Heart right ventricle (tissue), 16 donors: Measurements from ENCODE around the gene UBAC2. TPM values are rescaled to one million over a fixed set of nuclear protein-coding genes. Genes with fewer than 3 reads are reported as not detected.

Experiments
- ATAC-seq, 8 donors: fragments of 200-7000 bp; cut with Tn5 transposase; one replicate each; pipeline ENCODE4 v1.9.1; 2020; ENCODE audit warnings: mild to moderate bottlenecking in 8 of 8, moderate library complexity in 8 of 8, moderate number of reproducible peaks in 1 of 8
- DNase-seq, 2 donors: peaks; one replicate each; pipeline ENCODE4 v3.0.0-alpha.2; 2020
- H3K27ac ChIP-seq, 10 donors: fragments of 200-600 bp; sonication (generic) in 2 of 10; one replicate each; pipeline versions ENCODE4 v1.5.0 to v1.8.0; 2020 to 2022; ENCODE audit warnings: mild to moderate bottlenecking in 3 of 10
- H3K27me3 ChIP-seq, 7 donors: fragments of 200-600 bp; one replicate each; pipeline ENCODE4 v1.8.0; 2021 to 2022; ENCODE audit warnings: mild to moderate bottlenecking in 2 of 7
- H3K36me3 ChIP-seq, 9 donors: fragments of 200-600 bp; sonication (generic) in 1 of 9; one replicate each; pipeline versions ENCODE4 v1.5.0 to v1.8.0; 2020 to 2022; ENCODE audit warnings: mild to moderate bottlenecking in 2 of 9
- H3K4me1 ChIP-seq, 9 donors: fragments of 200-600 bp; sonication (generic) in 1 of 9; one replicate each; pipeline versions ENCODE4 v1.5.0 to v1.8.0; 2020 to 2022; ENCODE audit warnings: mild to moderate bottlenecking in 4 of 9
- H3K4me3 ChIP-seq, 10 donors: fragments of 200-600 bp; sonication (generic) in 2 of 10; one replicate each; pipeline versions ENCODE4 v1.5.0 to v1.8.0; 2020 to 2022; ENCODE audit warnings: mild to moderate bottlenecking in 7 of 10, moderate library complexity in 2 of 10
- H3K9me3 ChIP-seq, 11 donors: fragments of 200-600 bp in 10 of 11; sonication (generic) in 2 of 11; one replicate each; pipeline versions ENCODE4 v1.5.0 to v1.8.0; 2013 to 2022; ENCODE audit warnings: mild to moderate bottlenecking in 2 of 11, control low read depth in 1 of 11, moderate library complexity in 1 of 11
- WGBS, 2 donors: extraction: QIAGEN DNeasy Blood & Tissue Kit; methylation state at CpG; one replicate each; pipeline ENCODE4 v1.1.7; 2013; ENCODE audit warnings: inconsistent platforms in 1 of 2; 5-methylcytosine and 5-hydroxymethylcytosine counted together
- intact Hi-C, 10 donors: fragments of 100-400 bp; cut with DNase I; formaldehyde crosslinking; loops; one replicate each; pipeline versions ENCODE4 v1.11.1 to v1.14.2; 2022
- polyA plus RNA-seq, 2 donors: library from polyadenylated mRNA; stranded (reverse); fragments of 200-250 nt; gene quantifications; one replicate each; pipeline ENCODE4 v1.2.3, GENCODE V29; 2013
- total RNA-seq, 10 donors: library from RNA; stranded (reverse); fragmentation: NEBNext Ultra II Directional in 3 of 10; extraction: Animal tissue kit (Norgen Biotek cat#: 25700) in 3 of 10; gene quantifications; one replicate each; pipeline versions ENCODE4 v1.2.1 to v1.2.4, GENCODE V29; 2021 to 2023
- TF ChIP-seq, protein P1 (sequence below), 9 donors: fragments of 200-600 bp; sonication (generic) in 2 of 9; IDR thresholded peaks; one replicate each; pipeline versions ENCODE4 v1.5.0 to v1.8.0; 2021 to 2022; ENCODE audit warnings: antibody characterized with exemption in 9 of 9, mild to moderate bottlenecking in 5 of 9, moderate library complexity in 1 of 9
- donor health status: Arrhythmogenic right ventricular cardiomyopathy.
- donor health status: ischemic (EF 13 %, LVEDD 7.1; RV severe dilation, severe dysfunction).
- donor health status: healthy with polysubstance abuse.
- donor health status: DM: no; HTN: yes; CAD: no.
- donor health status: DM: no; HTN: no; CAD: no.
- donor health status: ischemic (EF 25% LVEDD 6.9; RV normal size, moderate dysfunction).
- donor health status: ischemic (EF 25% LVEDD 5.7; RV mildly dilated, moderate dysfunction).
- donor health status: healthy.
- donor health status: DM: yes; HTN: yes; CAD: no.
- donor health status: Ischemic cardiomyopathy.
- donor health status: ischemic (EF 35%, LVEDD 5.7; RV mildly dilated, moderate dysfunction).
- donor health status: nonischemic (EF 11% LVEDD 7.7; RV severe dilation, severe dysfunction).
- donor health status: DM: yes; HTN: yes; CAD: no.
- donor health status: PGD.
- donor health status: ischemic (EF 29% LVEDD 5.4; RV normal size, mild dysfunction).
- donor health status: nonischemic (EF 23%, LVEDD 6.1; RV moderate dilation, normal function).

Gene UBAC2
- total and polyA plus RNA-seq, 12 donors: 31.8 to 60.4 (median 47.0) TPM

DNA sequence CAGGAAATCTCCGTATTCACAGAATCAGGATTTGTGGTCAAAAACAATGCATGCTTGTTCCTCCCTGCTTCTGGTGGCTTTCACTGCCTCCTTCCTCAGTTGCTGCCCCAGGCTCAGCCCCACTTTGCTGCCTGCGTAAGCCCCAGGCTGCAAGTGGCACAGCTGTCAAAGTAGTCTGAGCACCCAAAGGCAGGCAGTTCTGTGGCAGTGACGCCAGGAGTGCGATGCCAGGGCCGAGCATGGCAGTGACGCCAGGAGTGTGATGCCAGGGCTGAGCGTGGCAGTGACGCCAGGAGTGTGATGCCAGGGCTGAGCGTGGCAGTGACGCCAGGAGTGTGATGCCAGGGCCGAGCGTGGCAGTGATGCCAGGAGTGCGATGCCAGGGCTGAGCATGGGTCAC lies 183.8 kb downstream of the UBAC2 start:
- peak overlapping the region in 1 of 10 donors; percentile 29 for H3K27ac ChIP-seq
- H3K4me3 ChIP-seq: no peak overlapping the region
- intact Hi-C loops: no loop called here
- H3K27me3 ChIP-seq: no peaks in the 10 kb centered on the region
- DNase-seq: no peak
- ATAC-seq: no peak
- peaks cover 0 to 47% (median 7%) of the 10 kb centered on the region in 9 donors for H3K4me1 ChIP-seq
- 91 to 94% methylated on average over 13 of the region's 13 CpGs for WGBS, 2 donors
- TF ChIP-seq, protein P1, sequence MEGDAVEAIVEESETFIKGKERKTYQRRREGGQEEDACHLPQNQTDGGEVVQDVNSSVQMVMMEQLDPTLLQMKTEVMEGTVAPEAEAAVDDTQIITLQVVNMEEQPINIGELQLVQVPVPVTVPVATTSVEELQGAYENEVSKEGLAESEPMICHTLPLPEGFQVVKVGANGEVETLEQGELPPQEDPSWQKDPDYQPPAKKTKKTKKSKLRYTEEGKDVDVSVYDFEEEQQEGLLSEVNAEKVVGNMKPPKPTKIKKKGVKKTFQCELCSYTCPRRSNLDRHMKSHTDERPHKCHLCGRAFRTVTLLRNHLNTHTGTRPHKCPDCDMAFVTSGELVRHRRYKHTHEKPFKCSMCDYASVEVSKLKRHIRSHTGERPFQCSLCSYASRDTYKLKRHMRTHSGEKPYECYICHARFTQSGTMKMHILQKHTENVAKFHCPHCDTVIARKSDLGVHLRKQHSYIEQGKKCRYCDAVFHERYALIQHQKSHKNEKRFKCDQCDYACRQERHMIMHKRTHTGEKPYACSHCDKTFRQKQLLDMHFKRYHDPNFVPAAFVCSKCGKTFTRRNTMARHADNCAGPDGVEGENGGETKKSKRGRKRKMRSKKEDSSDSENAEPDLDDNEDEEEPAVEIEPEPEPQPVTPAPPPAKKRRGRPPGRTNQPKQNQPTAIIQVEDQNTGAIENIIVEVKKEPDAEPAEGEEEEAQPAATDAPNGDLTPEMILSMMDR (IDR thresholded peaks at IDR 0.05): no peak
- peaks cover 0 to 29% (median 13%) of the 10 kb centered on the region in 9 donors for H3K36me3 ChIP-seq
- H3K9me3 ChIP-seq: no peaks in the 10 kb centered on the region

DNA sequence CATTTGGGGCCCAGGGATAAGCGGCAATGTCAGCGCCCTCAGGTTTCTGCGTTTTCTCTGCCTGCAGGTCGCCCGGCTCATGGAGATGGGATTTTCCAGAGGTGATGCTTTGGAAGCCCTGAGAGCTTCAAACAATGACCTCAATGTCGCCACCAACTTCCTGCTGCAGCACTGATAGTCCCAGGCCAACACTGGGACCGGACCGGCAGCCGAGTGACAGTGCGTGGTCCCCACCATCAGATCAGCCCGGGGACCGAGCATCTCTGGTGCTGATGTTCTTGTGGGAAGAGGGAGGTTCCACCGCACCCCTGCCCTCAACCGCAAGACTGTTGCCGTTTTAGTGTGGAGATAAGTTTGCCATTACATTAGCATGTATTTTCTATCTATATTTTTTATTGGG lies 184.5 kb downstream of the UBAC2 start:
- intact Hi-C loops: loop anchor here in 1 of 10 donors (5.0 kb wide), 1 partner anchor 47 kb away; no protein-coding TSS in a partner anchor
- H3K36me3 ChIP-seq: peaks cover 0 to 29% (median 13%) of the 10 kb centered on the region in 9 donors
- TF ChIP-seq, protein P1 (IDR thresholded peaks at IDR 0.05): no peak
- H3K4me1 ChIP-seq: peaks cover 0 to 43% (median 7%) of the 10 kb centered on the region in 9 donors
- 95 to 96% methylated on average over 15 of the region's 15 CpGs for WGBS, 2 donors
- ATAC-seq (no peak), DNase-seq (no peak)
- no peak overlapping the region for H3K4me3 ChIP-seq
- H3K27me3 ChIP-seq: no peaks in the 10 kb centered on the region
- peak overlapping the region in 1 of 10 donors; percentile 29 for H3K27ac ChIP-seq
- no peaks in the 10 kb centered on the region for H3K9me3 ChIP-seq

DNA sequence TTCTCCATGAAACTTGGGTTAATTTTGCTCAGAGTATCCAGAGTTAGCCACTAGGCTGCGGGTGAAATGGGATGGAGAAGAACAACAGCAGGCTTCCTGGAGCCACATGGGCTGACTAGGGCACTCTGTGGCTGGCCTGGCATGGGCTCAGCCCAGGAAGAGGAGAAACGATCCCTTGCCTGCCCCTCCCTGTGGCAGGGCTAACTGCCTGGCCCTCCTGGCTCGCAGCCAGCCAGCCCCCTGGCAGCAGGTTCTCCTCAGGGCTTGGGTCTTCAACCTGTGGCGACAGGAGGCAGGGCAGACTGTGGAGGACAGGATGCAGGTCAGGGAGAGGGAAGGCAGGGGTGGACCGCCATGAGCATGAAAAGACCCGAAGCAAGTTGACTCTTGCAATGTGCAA lies 185.3 kb downstream of the UBAC2 start:
- Histone ChIP-seq H3K36me3 (peaks cover 0 to 25% (median 13%) of the 10 kb centered on the region in 9 donors), H3K4me3 (no peak overlapping the region), H3K4me1 (peaks cover 0 to 35% (median 4%) of the 10 kb centered on the region in 9 donors), H3K27me3 (no peaks in the 10 kb centered on the region), H3K27ac (peak overlapping the region in 1 of 10 donors; percentile 18), H3K9me3 (no peaks in the 10 kb centered on the region)
- 81 to 86% methylated on average over 6 of the region's 6 CpGs for WGBS, 2 donors
- TF ChIP-seq, protein P1 (IDR thresholded peaks at IDR 0.05): no peak
- intact Hi-C loops: loop anchor here in 1 of 10 donors (5.0 kb wide), 1 partner anchor 46 kb away; no protein-coding TSS in a partner anchor
- ATAC-seq (no peak), DNase-seq (no peak)

DNA sequence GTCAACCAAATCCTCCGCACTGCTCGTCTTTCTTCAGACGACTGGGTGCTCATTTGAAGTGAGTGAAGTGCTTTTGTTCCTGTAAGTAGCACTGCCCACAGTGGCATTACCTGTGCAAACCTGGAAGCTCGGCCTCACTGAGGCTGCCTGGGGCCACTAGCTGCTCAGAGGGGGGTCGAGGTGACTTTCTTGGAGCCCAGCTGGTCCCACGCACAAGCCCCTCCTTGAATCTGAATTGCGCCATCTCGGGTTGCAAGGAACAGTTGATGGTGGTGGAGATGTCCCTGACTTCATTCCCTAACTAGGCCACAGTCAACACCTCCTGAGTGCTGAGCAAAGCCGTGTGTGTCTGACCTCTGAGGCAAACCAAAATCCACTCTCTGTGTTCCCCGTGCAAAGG lies 185.8 kb downstream of the UBAC2 start:
- intact Hi-C loops: loop anchor here in 1 of 10 donors (5.0 kb wide), 1 partner anchor 46 kb away; no protein-coding TSS in a partner anchor
- no peak for ATAC-seq
- WGBS, 2 donors: 79 to 80% methylated on average over 10 of the region's 10 CpGs
- Histone ChIP-seq H3K27me3 (no peaks in the 10 kb centered on the region), H3K36me3 (peaks cover 0 to 25% (median 13%) of the 10 kb centered on the region in 9 donors), H3K27ac (peak overlapping the region in 1 of 10 donors; percentile 56), H3K9me3 (no peaks in the 10 kb centered on the region), H3K4me3 (no peak overlapping the region), H3K4me1 (peaks cover 0 to 30% (median 4%) of the 10 kb centered on the region in 9 donors)
- TF ChIP-seq, protein P1 (IDR thresholded peaks at IDR 0.05): no peak
- DNase-seq: no peak
